ENCODE measurements around the gene MRPS25.

The MRPS25 gene

GRCh38 chr3:15099364-15100098, 34.4 kb upstream of the MRPS25 start:
- peak overlapping the region; percentile 93 for H3K9ac ChIP-seq (ENCODE audit: low read length)
- peaks cover 20% of the 10 kb centered on the region for H3K36me3 ChIP-seq (ENCODE audit: control insufficient read depth, insufficient read depth, low read length)
- peak overlapping the region; percentile 57; the same call in 1 of the 2 replicates for H3K27ac ChIP-seq (ENCODE audit: low read depth, low read length)

GRCh38 chr3:15098503-15099363, 33.6 kb upstream of the MRPS25 start, which contains the start of gene RBSN:
Gene RBSN, minus strand, starts transcription at chr3:15099148. Its CDS starts 3,028 bp downstream, at chr3:15096120.
- Histone ChIP-seq H3K27ac (ENCODE audit: low read depth, low read length) (peak within 1 kb of the TSS; percentile 57; the same call in 1 of the 2 replicates), H3K36me3 (ENCODE audit: control insufficient read depth, insufficient read depth, low read length) (peaks cover 27% of the 10 kb centered on the region), H3K27me3 (ENCODE audit: control insufficient read depth, insufficient read depth, low read length) (no peaks in the 10 kb centered on the region), H3K4me3 (ENCODE audit: low read depth, low read length) (peak within 1 kb of the TSS; percentile 98), H3K9ac (ENCODE audit: low read length) (peak within 1 kb of the TSS; percentile 93), H3K9me3 (ENCODE audit: control insufficient read depth, insufficient read depth, low read depth, low read length) (no peaks in the 10 kb centered on the region), H3K4me1 (ENCODE audit: control insufficient read depth, insufficient read depth, low read length) (peaks cover 13% of the 10 kb centered on the region)

More at GRCh38 chr3:15099364-15100098, 34.4 kb upstream of the MRPS25 start:
- peak overlapping the region; percentile 98 for H3K4me3 ChIP-seq (ENCODE audit: low read depth, low read length)
- peaks cover 13% of the 10 kb centered on the region for H3K4me1 ChIP-seq (ENCODE audit: control insufficient read depth, insufficient read depth, low read length)
- H3K27me3 ChIP-seq (ENCODE audit: control insufficient read depth, insufficient read depth, low read length): no peaks in the 10 kb centered on the region
- H3K9me3 ChIP-seq (ENCODE audit: control insufficient read depth, insufficient read depth, low read depth, low read length): no peaks in the 10 kb centered on the region

GRCh38 chr3:15097891-15098290, 32.8 kb upstream of the MRPS25 start:
- Histone ChIP-seq H3K27me3 (ENCODE audit: control insufficient read depth, insufficient read depth, low read length) (no peaks in the 10 kb centered on the region), H3K27ac (ENCODE audit: low read depth, low read length) (no peak overlapping the region), H3K36me3 (ENCODE audit: control insufficient read depth, insufficient read depth, low read length) (peaks cover 27% of the 10 kb centered on the region), H3K9ac (ENCODE audit: low read length) (peak overlapping the region; percentile 0), H3K9me3 (ENCODE audit: control insufficient read depth, insufficient read depth, low read depth, low read length) (no peaks in the 10 kb centered on the region), H3K4me3 (ENCODE audit: low read depth, low read length) (peak overlapping the region; percentile 98), H3K4me1 (ENCODE audit: control insufficient read depth, insufficient read depth, low read length) (peaks cover 8% of the 10 kb centered on the region)

- no peaks in the 10 kb centered on the region for H3K9me3 ChIP-seq (ENCODE audit: control insufficient read depth, insufficient read depth, low read depth, low read length)
- H3K27ac ChIP-seq (ENCODE audit: low read depth, low read length): no peak overlapping the region
- H3K9ac ChIP-seq (ENCODE audit: low read length): no peak overlapping the region
- H3K4me3 ChIP-seq (ENCODE audit: low read depth, low read length): no peak overlapping the region
- no peaks in the 10 kb centered on the region for H3K27me3 ChIP-seq (ENCODE audit: control insufficient read depth, insufficient read depth, low read length)
- peaks cover 33% of the 10 kb centered on the region for H3K36me3 ChIP-seq (ENCODE audit: control insufficient read depth, insufficient read depth, low read length)
- H3K4me1 ChIP-seq (ENCODE audit: control insufficient read depth, insufficient read depth, low read length): peaks cover 7% of the 10 kb centered on the region; the same call in 1 of the 2 replicates
These were observed 30.9 kb upstream of the MRPS25 start for GRCh38 chr3:15096046-15096445.

GRCh38 chr3:15094187-15094875, 29.2 kb upstream of the MRPS25 start:
- Histone ChIP-seq H3K36me3 (ENCODE audit: control insufficient read depth, insufficient read depth, low read length) (peaks cover 39% of the 10 kb centered on the region), H3K27me3 (ENCODE audit: control insufficient read depth, insufficient read depth, low read length) (no peaks in the 10 kb centered on the region)

GRCh38 chr3:15092686-15093085, 27.6 kb upstream of the MRPS25 start:
- Histone ChIP-seq H3K4me1 (ENCODE audit: control insufficient read depth, insufficient read depth, low read length) (no peaks in the 10 kb centered on the region), H3K9me3 (ENCODE audit: control insufficient read depth, insufficient read depth, low read depth, low read length) (no peaks in the 10 kb centered on the region), H3K9ac (ENCODE audit: low read length) (no peak overlapping the region), H3K4me3 (ENCODE audit: low read depth, low read length) (no peak overlapping the region), H3K27me3 (ENCODE audit: control insufficient read depth, insufficient read depth, low read length) (no peaks in the 10 kb centered on the region), H3K27ac (ENCODE audit: low read depth, low read length) (no peak overlapping the region), H3K36me3 (ENCODE audit: control insufficient read depth, insufficient read depth, low read length) (peaks cover 43% of the 10 kb centered on the region)

More at GRCh38 chr3:15094187-15094875, 29.2 kb upstream of the MRPS25 start:
- Histone ChIP-seq H3K27ac (ENCODE audit: low read depth, low read length) (no peak overlapping the region), H3K9ac (ENCODE audit: low read length) (no peak overlapping the region), H3K4me3 (ENCODE audit: low read depth, low read length) (no peak overlapping the region), H3K9me3 (ENCODE audit: control insufficient read depth, insufficient read depth, low read depth, low read length) (no peaks in the 10 kb centered on the region), H3K4me1 (ENCODE audit: control insufficient read depth, insufficient read depth, low read length) (0 out of 2 replicates have a peak, but pooled peaks cover 3% of the 10 kb centered on the region)

GRCh38 chr3:15091575-15091974, 26.5 kb upstream of the MRPS25 start:
- no peak overlapping the region for H3K4me3 ChIP-seq (ENCODE audit: low read depth, low read length)
- no peak overlapping the region for H3K27ac ChIP-seq (ENCODE audit: low read depth, low read length)
- H3K27me3 ChIP-seq (ENCODE audit: control insufficient read depth, insufficient read depth, low read length): no peaks in the 10 kb centered on the region
- peaks cover 53% of the 10 kb centered on the region for H3K36me3 ChIP-seq (ENCODE audit: control insufficient read depth, insufficient read depth, low read length)
- no peaks in the 10 kb centered on the region for H3K9me3 ChIP-seq (ENCODE audit: control insufficient read depth, insufficient read depth, low read depth, low read length)
- H3K9ac ChIP-seq (ENCODE audit: low read length): no peak overlapping the region
- no peaks in the 10 kb centered on the region for H3K4me1 ChIP-seq (ENCODE audit: control insufficient read depth, insufficient read depth, low read length)

- H3K27ac ChIP-seq (ENCODE audit: low read depth, low read length): no peak overlapping the region
- peaks cover 51% of the 10 kb centered on the region for H3K36me3 ChIP-seq (ENCODE audit: control insufficient read depth, insufficient read depth, low read length)
- H3K9ac ChIP-seq (ENCODE audit: low read length): no peak overlapping the region
- no peak overlapping the region for H3K4me3 ChIP-seq (ENCODE audit: low read depth, low read length)
- H3K4me1 ChIP-seq (ENCODE audit: control insufficient read depth, insufficient read depth, low read length): no peaks in the 10 kb centered on the region
- H3K27me3 ChIP-seq (ENCODE audit: control insufficient read depth, insufficient read depth, low read length): no peaks in the 10 kb centered on the region
- no peaks in the 10 kb centered on the region for H3K9me3 ChIP-seq (ENCODE audit: control insufficient read depth, insufficient read depth, low read depth, low read length)
These were observed 24.1 kb upstream of the MRPS25 start for GRCh38 chr3:15089201-15089600.

- Histone ChIP-seq H3K4me1 (ENCODE audit: control insufficient read depth, insufficient read depth, low read length) (no peaks in the 10 kb centered on the region), H3K9ac (ENCODE audit: low read length) (no peak overlapping the region), H3K9me3 (ENCODE audit: control insufficient read depth, insufficient read depth, low read depth, low read length) (no peaks in the 10 kb centered on the region), H3K36me3 (ENCODE audit: control insufficient read depth, insufficient read depth, low read length) (peaks cover 69% of the 10 kb centered on the region), H3K27me3 (ENCODE audit: control insufficient read depth, insufficient read depth, low read length) (no peaks in the 10 kb centered on the region), H3K4me3 (ENCODE audit: low read depth, low read length) (no peak overlapping the region), H3K27ac (ENCODE audit: low read depth, low read length) (no peak overlapping the region)
These were observed 21.6 kb upstream of the MRPS25 start for GRCh38 chr3:15086699-15087098.

- H3K9ac ChIP-seq (ENCODE audit: low read length): no peak overlapping the region
- no peaks in the 10 kb centered on the region for H3K9me3 ChIP-seq (ENCODE audit: control insufficient read depth, insufficient read depth, low read depth, low read length)
- no peaks in the 10 kb centered on the region for H3K4me1 ChIP-seq (ENCODE audit: control insufficient read depth, insufficient read depth, low read length)
- no peak overlapping the region for H3K27ac ChIP-seq (ENCODE audit: low read depth, low read length)
- peaks cover 69% of the 10 kb centered on the region for H3K36me3 ChIP-seq (ENCODE audit: control insufficient read depth, insufficient read depth, low read length)
- H3K27me3 ChIP-seq (ENCODE audit: control insufficient read depth, insufficient read depth, low read length): no peaks in the 10 kb centered on the region
- no peak overlapping the region for H3K4me3 ChIP-seq (ENCODE audit: low read depth, low read length)
These were observed 21.1 kb upstream of the MRPS25 start for GRCh38 chr3:15086263-15086662.
